ENCODE results near the gene HM13. TPM values are rescaled to one million over a fixed set of nuclear protein-coding genes. Genes with fewer than 3 reads are reported as not detected.

The HM13 gene
- total and polyA plus RNA-seq, 2 of the 13 experiments (the other 11 are each of a cell fraction or from before 2014, with no cell fraction given): 118 to 243 TPM

GRCh38 chr20:31514154-31515071 lies at the start of gene HM13 (continued):
- TF ChIP-seq NBN (conservative IDR thresholded peaks at IDR 0.05) (no peak), ELF1 (CRISPR knock-in tag; IDR thresholded peaks at IDR 0.05) (peak; percentile 52; the same call in 1 of the 2 replicates), AKAP8 (CRISPR knock-in tag; IDR thresholded peaks at IDR 0.05) (peak; percentile 46; the same call in 1 of the 2 replicates), ELF3 (CRISPR knock-in tag; IDR thresholded peaks at IDR 0.05) (peak; percentile 55; the same call in 1 of the 2 replicates), CHCHD3 (CRISPR knock-in tag; IDR thresholded peaks at IDR 0.05) (peak; percentile 96), IKZF4 (CRISPR knock-in tag; IDR thresholded peaks at IDR 0.05; ENCODE audit: borderline replicate concordance, low read depth, not compliant biosample characterization) (peak; percentile 84), ZNF569 (CRISPR knock-in tag; IDR thresholded peaks at IDR 0.05; ENCODE audit: borderline replicate concordance) (peak; percentile 93; the same call in 1 of the 2 replicates), ZNF605 (CRISPR knock-in tag; IDR thresholded peaks at IDR 0.05) (peak; percentile 87), ZNF331 (CRISPR knock-in tag; IDR thresholded peaks at IDR 0.05) (peak; percentile 89), ZFP90 (CRISPR knock-in tag; IDR thresholded peaks at IDR 0.05; ENCODE audit: borderline replicate concordance) (peak; percentile 99), TRIM22 (IDR thresholded peaks at IDR 0.05) (no peak), HNRNPK (IDR thresholded peaks at IDR 0.05; ENCODE audit: low read depth, low read length, poor library complexity, severe bottlenecking) (peak; percentile 88), ZNF556 (CRISPR knock-in tag; IDR thresholded peaks at IDR 0.05; ENCODE audit: borderline replicate concordance) (peak; percentile 98), PHB2 (IDR thresholded peaks at IDR 0.05; ENCODE audit: partially characterized antibody) (no peak), MXI1 (IDR thresholded peaks at IDR 0.05; ENCODE audit: borderline replicate concordance, low read depth, low read length) (peak; percentile 99), JUN (CRISPR knock-in tag; IDR thresholded peaks at IDR 0.05) (peak; percentile 50; the same call in 1 of the 2 replicates), SATB2 (CRISPR knock-in tag; IDR thresholded peaks at IDR 0.05) (peak; percentile 93; the same call in 1 of the 2 replicates), KDM4B (CRISPR knock-in tag; IDR thresholded peaks at IDR 0.05) (peak; percentile 69), USF2 (IDR thresholded peaks at IDR 0.05; ENCODE audit: low read depth, low read length) (peak; percentile 3; the same call in 1 of the 2 replicates), USF2 (CRISPR knock-in tag; IDR thresholded peaks at IDR 0.05; ENCODE audit: borderline replicate concordance) (peak; percentile 54; the same call in 1 of the 2 replicates), ZNF460 (CRISPR knock-in tag; IDR thresholded peaks at IDR 0.05; ENCODE audit: borderline replicate concordance) (no peak; the same call in 1 of the 2 replicates), ZNF329 (CRISPR knock-in tag; IDR thresholded peaks at IDR 0.05; ENCODE audit: low read depth) (peak; percentile 92), ZNF781 (CRISPR knock-in tag; IDR thresholded peaks at IDR 0.05; ENCODE audit: borderline replicate concordance, not compliant biosample characterization) (peak; percentile 98), ZFP36L1 (CRISPR knock-in tag; IDR thresholded peaks at IDR 0.05) (peak; percentile 77; the same call in 1 of the 2 replicates), REPIN1 (CRISPR knock-in tag; IDR thresholded peaks at IDR 0.05; ENCODE audit: borderline replicate concordance, low read depth) (peak; percentile 55; the same call in 1 of the 2 replicates), SP4 (CRISPR knock-in tag; IDR thresholded peaks at IDR 0.05) (peak; percentile 55; the same call in 1 of the 2 replicates), MAF1 (CRISPR knock-in tag; IDR thresholded peaks at IDR 0.05; ENCODE audit: borderline replicate concordance) (peak; percentile 94)

All from HepG2 (cell line).